Measurements from ENCODE around the gene POLR1B. TPM values are rescaled to one million over a fixed set of nuclear protein-coding genes. Genes with fewer than 3 reads are reported as not detected.

Gene POLR1B
- total and polyA plus RNA-seq, 10 of the 15 experiments (the other 5 are each of a cell fraction or from before 2014, with no cell fraction given): 13.4 to 55.8 (median 35.9) TPM

DNA sequence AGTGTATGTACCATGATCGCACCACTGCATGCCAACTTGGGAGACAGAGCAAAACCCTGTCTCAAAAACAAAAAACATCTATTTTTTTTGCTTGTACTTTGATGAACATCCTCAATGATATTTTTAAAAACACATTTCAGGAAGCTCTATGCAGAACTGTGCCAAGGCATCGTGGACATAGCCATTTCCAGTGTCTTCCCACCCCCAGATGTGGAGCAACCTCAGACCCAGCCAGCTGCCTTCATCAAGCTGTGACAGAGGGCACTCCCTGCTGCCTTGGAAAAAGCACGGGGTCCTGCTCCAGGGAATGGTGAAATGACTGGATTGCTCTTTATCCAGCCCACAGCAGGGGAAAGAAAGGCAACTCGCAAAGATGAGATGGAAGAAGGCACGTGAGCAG lies 13.7 kb upstream of the POLR1B start:
- Histone ChIP-seq H3K9me3 (replicated peaks; ENCODE audit: control insufficient read depth, insufficient read depth, low read length) (no peaks in the 10 kb centered on the region), H3K27me3 (replicated peaks in 1 of 2; ENCODE audit: control insufficient read depth in 2 of 2, insufficient read depth in 2 of 2, low read length in 1 of 2) (no peaks in the 10 kb centered on the region), H2AFZ (ENCODE audit: control insufficient read depth, low read depth, low read length) (no peak overlapping the region), H4K20me1 (ENCODE audit: control insufficient read depth, insufficient read depth) (no peaks in the 10 kb centered on the region), H3K4me2 (ENCODE audit: control insufficient read depth, insufficient read depth) (no peak overlapping the region), H3K4me3 (no peak overlapping the region), H3K27ac (ENCODE audit: control insufficient read depth, insufficient read depth) (no peak overlapping the region), H3K9ac (ENCODE audit: control insufficient read depth, insufficient read depth, low read length) (no peak overlapping the region), H3K36me3 (ENCODE audit: control insufficient read depth in 2 of 2, insufficient read depth in 2 of 2, low read length in 1 of 2) (peaks cover 4 to 5% of the 10 kb centered on the region in 2 experiments), H3K79me2 (ENCODE audit: control insufficient read depth, insufficient read depth, low read length) (no peaks in the 10 kb centered on the region), H3K4me1 (ENCODE audit: control insufficient read depth, insufficient read depth, low read length) (no peaks in the 10 kb centered on the region)
- DNase-seq (ENCODE audit: low read depth, low spot score): no peak
- RAD21 ChIA-PET (ENCODE audit: unreplicated experiment): no interaction called here
- TF ChIP-seq ZBTB11 (CRISPR knock-in tag; IDR thresholded peaks at IDR 0.05) (no peak), MXI1 (IDR thresholded peaks at IDR 0.05; ENCODE audit: low read depth, low read length) (no peak)
- 100% methylated on average over 5 of the region's 5 CpGs for WGBS (ENCODE audit: insufficient coverage, insufficient replicate concordance, low lambda C conversion rate, missing lambda C conversion rate)
- no peak for FAIRE-seq
- SMC1A ChIA-PET (ENCODE audit: uncharacterized antibody, unreplicated experiment): interaction anchor here (0.7 kb wide), 1 partner anchor 12 kb away, joined by 4 read pairs; no protein-coding TSS in a partner anchor
- ATAC-seq: no peak
- BruUV-seq (replicated peaks): no TSS peak
- in situ Hi-C loops (cut with MboI): no loop called here
- CTCF ChIA-PET: interaction anchor here (0.6 to 1.8 kb wide), 2 partner anchors 14 to 40 kb away, joined by 3 to 4 read pairs; no protein-coding TSS in a partner anchor
- POLR2A ChIA-PET: no interaction called here
- intact Hi-C loops (cut with micrococcal nuclease; ENCODE audit: unreplicated experiment): no loop called here

DNA sequence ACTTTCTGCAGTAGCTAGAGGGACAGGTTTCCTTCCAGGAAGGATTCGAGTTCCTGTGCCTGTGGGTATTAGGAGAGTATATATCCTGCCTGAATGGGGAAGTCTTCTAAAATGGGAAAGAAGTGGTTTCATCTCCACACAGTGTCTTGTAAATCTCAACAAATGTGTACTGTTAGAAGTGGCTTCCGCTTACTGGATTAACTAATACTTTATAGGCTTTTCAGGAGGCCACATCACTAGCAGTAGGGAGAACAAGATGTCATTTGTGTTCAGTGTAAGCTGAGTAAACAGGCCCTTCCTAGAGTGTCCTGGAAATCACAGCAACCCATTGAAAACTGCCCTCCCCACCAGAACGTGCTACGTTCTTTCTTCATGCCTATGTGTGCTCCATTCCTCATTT lies 12.5 kb upstream of the POLR1B start:
- H2AFZ ChIP-seq (ENCODE audit: control insufficient read depth, low read depth, low read length): no peak overlapping the region
- no peak overlapping the region for H3K4me3 ChIP-seq
- H3K36me3 ChIP-seq (ENCODE audit: control insufficient read depth in 2 of 2, insufficient read depth in 2 of 2, low read length in 1 of 2): peaks cover 4 to 5% of the 10 kb centered on the region in 2 experiments
- no peak overlapping the region for H3K27ac ChIP-seq (ENCODE audit: control insufficient read depth, insufficient read depth)
- ChIA-PET CTCF (no interaction called here), SMC1A (ENCODE audit: uncharacterized antibody, unreplicated experiment) (no interaction called here), RAD21 (ENCODE audit: unreplicated experiment) (no interaction called here), POLR2A (no interaction called here)
- H3K4me2 ChIP-seq (ENCODE audit: control insufficient read depth, insufficient read depth): no peak overlapping the region
- FAIRE-seq (no peak), ATAC-seq (no peak), DNase-seq (ENCODE audit: low read depth, low spot score) (no peak)
- in situ Hi-C loops (cut with MboI): no loop called here
- H3K9me3 ChIP-seq (replicated peaks; ENCODE audit: control insufficient read depth, insufficient read depth, low read length): no peaks in the 10 kb centered on the region
- intact Hi-C loops (cut with micrococcal nuclease; ENCODE audit: unreplicated experiment): no loop called here
- no peaks in the 10 kb centered on the region for H4K20me1 ChIP-seq (ENCODE audit: control insufficient read depth, insufficient read depth)
- H3K4me1 ChIP-seq (ENCODE audit: control insufficient read depth, insufficient read depth, low read length): no peaks in the 10 kb centered on the region
- H3K79me2 ChIP-seq (ENCODE audit: control insufficient read depth, insufficient read depth, low read length): no peaks in the 10 kb centered on the region
- H3K9ac ChIP-seq (ENCODE audit: control insufficient read depth, insufficient read depth, low read length): no peak overlapping the region
- H3K27me3 ChIP-seq (replicated peaks in 1 of 2; ENCODE audit: control insufficient read depth in 2 of 2, insufficient read depth in 2 of 2, low read length in 1 of 2): no peaks in the 10 kb centered on the region
- BruUV-seq (replicated peaks): no TSS peak
- WGBS (ENCODE audit: insufficient coverage, insufficient replicate concordance, low lambda C conversion rate, missing lambda C conversion rate): 70% methylated on average over 4 of the region's 4 CpGs
- TF ChIP-seq STAT1 (conservative IDR thresholded peaks at IDR 0.05) (no peak), ZBTB4 (CRISPR knock-in tag; IDR thresholded peaks at IDR 0.05) (no peak), RAD51 (IDR thresholded peaks at IDR 0.05) (no peak), POLR2A (IDR thresholded peaks at IDR 0.05; ENCODE audit: low read depth, low read length) (no peak), NR2C1 (IDR thresholded peaks at IDR 0.05) (no peak), HDAC2 (IDR thresholded peaks at IDR 0.05) (no peak), IKZF1 (conservative IDR thresholded peaks at IDR 0.05) (no peak), ZZZ3 (IDR thresholded peaks at IDR 0.05; ENCODE audit: control insufficient read depth, insufficient read length, low read depth) (no peak), TCF12 (IDR thresholded peaks at IDR 0.05; ENCODE audit: low read depth, low read length) (no peak)

All from GM12878 (cell line).